Thyroid gland (tissue), 4 donors: ENCODE measurements around the gene NDC80.

Source experiments
- POLR2A ChIP-seq, 2 donors: fragments of 450-650 bp; IDR thresholded peaks; one replicate each; pipeline ENCODE4 v1.6.1; 2017; ENCODE audit warnings: antibody characterized with exemption in 2 of 2, mild to moderate bottlenecking in 2 of 2, moderate library complexity in 1 of 2
- TF ChIP-seq, protein P1 (sequence below), 6 experiments: fragments of 200-600 bp in 3 of 6; fragments of 450-650 bp in 3 of 6; sonication (generic) in 3 of 6; IDR thresholded peaks; one replicate each; pipeline ENCODE4 v1.5.1; 2016 to 2019; ENCODE audit warnings: antibody characterized with exemption in 6 of 6, mild to moderate bottlenecking in 2 of 6, inconsistent platforms in 1 of 6, moderate library complexity in 1 of 6

DNA sequence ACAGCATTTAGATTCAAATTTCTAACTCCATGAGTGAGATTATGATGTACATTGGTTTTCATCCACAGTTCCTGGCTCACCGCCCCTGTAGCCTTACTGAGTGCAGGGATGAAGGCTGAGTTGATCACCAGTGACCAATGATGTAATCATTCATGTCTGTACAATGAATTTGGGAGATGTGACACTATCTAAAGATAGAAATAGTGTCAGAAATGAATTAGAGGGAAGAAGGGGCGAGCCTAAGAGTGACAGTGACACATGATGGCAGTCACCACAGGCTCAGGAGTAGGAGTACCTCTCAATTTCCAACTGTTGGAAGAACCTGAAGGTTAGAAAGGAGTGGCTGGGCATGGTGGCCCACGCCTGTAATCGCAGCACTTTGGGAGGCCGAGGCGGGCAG is 3.2 kb upstream of the NDC80 start:
- TF ChIP-seq, protein P1, sequence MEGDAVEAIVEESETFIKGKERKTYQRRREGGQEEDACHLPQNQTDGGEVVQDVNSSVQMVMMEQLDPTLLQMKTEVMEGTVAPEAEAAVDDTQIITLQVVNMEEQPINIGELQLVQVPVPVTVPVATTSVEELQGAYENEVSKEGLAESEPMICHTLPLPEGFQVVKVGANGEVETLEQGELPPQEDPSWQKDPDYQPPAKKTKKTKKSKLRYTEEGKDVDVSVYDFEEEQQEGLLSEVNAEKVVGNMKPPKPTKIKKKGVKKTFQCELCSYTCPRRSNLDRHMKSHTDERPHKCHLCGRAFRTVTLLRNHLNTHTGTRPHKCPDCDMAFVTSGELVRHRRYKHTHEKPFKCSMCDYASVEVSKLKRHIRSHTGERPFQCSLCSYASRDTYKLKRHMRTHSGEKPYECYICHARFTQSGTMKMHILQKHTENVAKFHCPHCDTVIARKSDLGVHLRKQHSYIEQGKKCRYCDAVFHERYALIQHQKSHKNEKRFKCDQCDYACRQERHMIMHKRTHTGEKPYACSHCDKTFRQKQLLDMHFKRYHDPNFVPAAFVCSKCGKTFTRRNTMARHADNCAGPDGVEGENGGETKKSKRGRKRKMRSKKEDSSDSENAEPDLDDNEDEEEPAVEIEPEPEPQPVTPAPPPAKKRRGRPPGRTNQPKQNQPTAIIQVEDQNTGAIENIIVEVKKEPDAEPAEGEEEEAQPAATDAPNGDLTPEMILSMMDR (IDR thresholded peaks at IDR 0.05), result no peak
- TF ChIP-seq POLR2A (IDR thresholded peaks at IDR 0.05), result no peak
